HG02610 (cell line): Measurements from ENCODE around the gene HMGCL.
"Not testable (repeated sequence)": the region's sequence is repeated elsewhere in the genome, so short reads cannot be mapped to it uniquely, and the experiment has no call there.

Source experiments
- ATAC-seq: cut with Tn5 transposase; IDR thresholded peaks from one replicate; pipeline ENCODE4 v1.9.1; 2021; ENCODE audit warnings: mild to moderate bottlenecking, moderate library complexity; ENCODE audit not compliant: unreplicated experiment

Gene HMGCL

GRCh38 chr1:23799570-23800399 is 25.4 kb downstream of the HMGCL start:
- no peak for ATAC-seq

GRCh38 chr1:23799255-23799569 is 26.0 kb downstream of the HMGCL start:
- no peak for ATAC-seq

GRCh38 chr1:23798662-23799142 is 26.5 kb downstream of the HMGCL start:
- no peak for ATAC-seq

GRCh38 chr1:23797478-23798448 is 27.5 kb downstream of the HMGCL start:
- ATAC-seq: no peak

- no peak for ATAC-seq
Measured at GRCh38 chr1:23796466-23797271, 28.6 kb downstream of the HMGCL start.

GRCh38 chr1:23795676-23796465 is 29.4 kb downstream of the HMGCL start:
- ATAC-seq: no peak

GRCh38 chr1:23794732-23795182 is 30.5 kb downstream of the HMGCL start:
- not testable (repeated sequence) for ATAC-seq

- ATAC-seq: no peak
Measured at GRCh38 chr1:23793861-23794731, 31.1 kb downstream of the HMGCL start.

GRCh38 chr1:23793018-23793781 is 32.0 kb downstream of the HMGCL start:
- ATAC-seq: no peak

- no peak for ATAC-seq
Measured at GRCh38 chr1:23792151-23792945, 32.9 kb downstream of the HMGCL start.

- ATAC-seq: no peak
Measured at GRCh38 chr1:23791516-23792047, 33.6 kb downstream of the HMGCL start.

GRCh38 chr1:23790696-23791515 is 34.3 kb downstream of the HMGCL start, which contains the start of gene LYPLA2:
Gene LYPLA2, plus strand, starts transcription at chr1:23791145. Its CDS starts 1,538 bp downstream, at chr1:23792683.
- peak; percentile 85 for ATAC-seq

GRCh38 chr1:23788695-23789094 is 36.5 kb downstream of the HMGCL start:
- no peak for ATAC-seq

- ATAC-seq: no peak
Measured at GRCh38 chr1:23787701-23788100, 37.5 kb downstream of the HMGCL start.

- ATAC-seq: no peak
Measured at GRCh38 chr1:23784846-23785245, 40.4 kb downstream of the HMGCL start.

- not testable (repeated sequence) for ATAC-seq
Measured at GRCh38 chr1:23783141-23783540, 42.1 kb downstream of the HMGCL start.
